Measurements from ENCODE around the gene PCDHGA12. TPM values are rescaled to one million over a fixed set of nuclear protein-coding genes. Genes with fewer than 3 reads are reported as not detected.

PCDHGA12 gene
- polyA plus RNA-seq, 1 donor (not counting 4 experiments of a cell fraction or from before 2014, with no cell fraction given) = 0.69 TPM

DNA sequence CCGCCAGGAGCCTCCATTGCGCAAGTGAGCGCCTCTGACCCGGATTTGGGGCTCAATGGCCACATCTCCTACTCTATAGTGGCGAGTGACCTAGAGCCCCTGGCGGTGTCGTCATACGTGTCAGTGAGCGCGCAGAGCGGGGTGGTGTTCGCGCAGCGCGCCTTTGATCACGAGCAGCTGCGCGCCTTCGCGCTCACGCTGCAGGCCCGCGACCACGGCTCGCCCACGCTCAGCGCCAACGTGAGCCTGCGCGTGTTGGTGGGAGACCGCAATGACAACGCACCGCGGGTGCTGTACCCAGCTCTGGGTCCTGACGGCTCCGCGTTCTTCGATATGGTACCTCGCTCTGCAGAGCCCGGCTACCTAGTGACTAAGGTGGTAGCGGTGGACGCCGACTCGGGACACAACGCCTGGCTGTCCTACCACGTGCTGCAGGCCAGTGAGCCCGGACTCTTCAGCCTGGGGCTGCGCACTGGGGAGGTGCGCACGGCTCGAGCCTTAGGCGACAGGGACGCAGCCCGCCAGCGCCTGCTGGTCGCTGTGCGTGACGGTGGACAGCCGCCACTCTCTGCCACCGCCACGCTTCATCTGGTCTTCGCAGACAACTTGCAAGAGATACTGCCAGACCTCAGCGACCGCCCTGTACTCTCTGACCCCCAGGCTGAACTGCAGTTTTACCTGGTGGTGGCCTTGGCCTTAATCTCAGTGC is 20.6 kb upstream of the PCDHGA12 start:
- no peak overlapping the region for H2AFZ ChIP-seq (ENCODE audit: control insufficient read depth, low read length)
- peaks cover 15% of the 10 kb centered on the region for H3K27me3 ChIP-seq (ENCODE audit: control insufficient read depth, extremely low read depth, insufficient read depth, low read length)
- H3K4me3 ChIP-seq (ENCODE audit: control insufficient read depth in 2 of 3, extremely low read depth in 1 of 3, insufficient read depth in 2 of 3, low read depth in 1 of 3, low read length in 3 of 3) = no peak overlapping the region
- no peak overlapping the region for H3K27ac ChIP-seq (ENCODE audit: control insufficient read depth, insufficient read depth, low read length)
- no peaks in the 10 kb centered on the region for H3K79me2 ChIP-seq (ENCODE audit: control insufficient read depth, insufficient read depth, low read length)
- TF ChIP-seq EZH2 (IDR thresholded peaks at IDR 0.05; ENCODE audit: low read length) (no peak), CTCF (optimal IDR thresholded peaks at IDR 0.05 in 1 of 3, IDR thresholded peaks at IDR 0.05 in 1 of 3, conservative IDR thresholded peaks at IDR 0.05 in 1 of 3; ENCODE audit: extremely low read depth in 1 of 3, insufficient read depth in 2 of 3, low read length in 3 of 3) (no peak)
- no peaks in the 10 kb centered on the region for H4K20me1 ChIP-seq (ENCODE audit: control insufficient read depth, extremely low read depth, insufficient read depth, low read length)
- no peak for FAIRE-seq
- DNase-seq (ENCODE audit: low read depth, low spot score) = no peak
- peaks cover 22% of the 10 kb centered on the region for H3K9me3 ChIP-seq (ENCODE audit: control insufficient read depth, low read depth, low read length)
- no peaks in the 10 kb centered on the region for H3K36me3 ChIP-seq (ENCODE audit: control insufficient read depth in 2 of 2, extremely low read depth in 1 of 2, insufficient read depth in 2 of 2, low read length in 2 of 2)
- no peak overlapping the region for H3K9ac ChIP-seq (ENCODE audit: control insufficient read depth, extremely low read depth, insufficient read depth, low read length)
- H3K4me1 ChIP-seq (ENCODE audit: control insufficient read depth, extremely low read depth, insufficient read depth, low read length) = peaks cover 5% of the 10 kb centered on the region
- dilution Hi-C loops (cut with MboI; ENCODE audit: extremely low pct_ligation_motif_present, low sequenced_read_pairs) = no loop called here
- H3K4me2 ChIP-seq (ENCODE audit: control insufficient read depth, extremely low read depth, insufficient read depth, low read depth, low read length) = no peak overlapping the region
- no peaks in the 10 kb centered on the region for H3K9me1 ChIP-seq (ENCODE audit: control insufficient read depth, extremely low read depth, insufficient read depth, low read length)

GRCh38 chr5:141411575-141411974 is 18.7 kb upstream of the PCDHGA12 start:
- FAIRE-seq (no peak), DNase-seq (ENCODE audit: low read depth, low spot score) (no peak)
- H4K20me1 ChIP-seq (ENCODE audit: control insufficient read depth, extremely low read depth, insufficient read depth, low read length) = no peaks in the 10 kb centered on the region
- no peak overlapping the region for H3K27ac ChIP-seq (ENCODE audit: control insufficient read depth, insufficient read depth, low read length)
- H3K79me2 ChIP-seq (ENCODE audit: control insufficient read depth, insufficient read depth, low read length) = no peaks in the 10 kb centered on the region
- H2AFZ ChIP-seq (ENCODE audit: control insufficient read depth, low read length) = no peak overlapping the region
- dilution Hi-C loops (cut with MboI; ENCODE audit: extremely low pct_ligation_motif_present, low sequenced_read_pairs) = no loop called here
- peaks cover 15% of the 10 kb centered on the region for H3K27me3 ChIP-seq (ENCODE audit: control insufficient read depth, extremely low read depth, insufficient read depth, low read length)
- no peak overlapping the region for H3K4me2 ChIP-seq (ENCODE audit: control insufficient read depth, extremely low read depth, insufficient read depth, low read depth, low read length)
- no peaks in the 10 kb centered on the region for H3K9me1 ChIP-seq (ENCODE audit: control insufficient read depth, extremely low read depth, insufficient read depth, low read length)
- H3K9me3 ChIP-seq (ENCODE audit: control insufficient read depth, low read depth, low read length) = peaks cover 23% of the 10 kb centered on the region
- H3K36me3 ChIP-seq (ENCODE audit: control insufficient read depth in 2 of 2, extremely low read depth in 1 of 2, insufficient read depth in 2 of 2, low read length in 2 of 2) = no peaks in the 10 kb centered on the region
- no peak overlapping the region for H3K4me3 ChIP-seq (ENCODE audit: control insufficient read depth in 2 of 3, extremely low read depth in 1 of 3, insufficient read depth in 2 of 3, low read depth in 1 of 3, low read length in 3 of 3)
- peaks cover 5% of the 10 kb centered on the region for H3K4me1 ChIP-seq (ENCODE audit: control insufficient read depth, extremely low read depth, insufficient read depth, low read length)
- H3K9ac ChIP-seq (ENCODE audit: control insufficient read depth, extremely low read depth, insufficient read depth, low read length) = no peak overlapping the region
- TF ChIP-seq EZH2 (IDR thresholded peaks at IDR 0.05; ENCODE audit: low read length) (no peak), CTCF (optimal IDR thresholded peaks at IDR 0.05 in 1 of 3, IDR thresholded peaks at IDR 0.05 in 1 of 3, conservative IDR thresholded peaks at IDR 0.05 in 1 of 3; ENCODE audit: extremely low read depth in 1 of 3, insufficient read depth in 2 of 3, low read length in 3 of 3) (no peak)
